Fibroblast of pulmonary artery (primary cell): ENCODE measurements around the gene USP11.

Experiments used
- DNase-seq: peaks from one replicate; pipeline ENCODE4 v3.0.0-alpha.2; 2010; ENCODE audit warnings: low read depth
- H3K4me3 ChIP-seq: replicated peaks from 2 replicates; pipeline ENCODE4 v1.5.1; 2011; ENCODE audit warnings: low read depth, mild to moderate bottlenecking, control low read depth, low read length, moderate library complexity
- CTCF ChIP-seq: IDR thresholded peaks from 2 replicates; pipeline ENCODE4 v1.5.1; 2011; ENCODE audit warnings: mild to moderate bottlenecking, control low read depth, low read length, inconsistent platforms; ENCODE audit errors: missing control alignments

USP11 gene

GRCh38 chrX:47210661-47211425, 22.0 kb upstream of the USP11 start:
- TF ChIP-seq CTCF, result no peak
- H3K4me3 ChIP-seq, result no peak overlapping the region
- no peak for DNase-seq

- TF ChIP-seq CTCF, result no peak
- no peak for DNase-seq
Observed at GRCh38 chrX:47212381-47213293, 20.2 kb upstream of the USP11 start.

GRCh38 chrX:47214435-47215077, 18.3 kb upstream of the USP11 start:
- no peak overlapping the region for H3K4me3 ChIP-seq
- no peak for DNase-seq
- TF ChIP-seq CTCF, result no peak

More at GRCh38 chrX:47212381-47213293, 20.2 kb upstream of the USP11 start:
- no peak overlapping the region for H3K4me3 ChIP-seq

GRCh38 chrX:47215291-47215900, 17.4 kb upstream of the USP11 start:
- no peak overlapping the region for H3K4me3 ChIP-seq
- no peak for DNase-seq
- TF ChIP-seq CTCF, result no peak

GRCh38 chrX:47216393-47216925, 16.4 kb upstream of the USP11 start:
- no peak for DNase-seq
- H3K4me3 ChIP-seq, result no peak overlapping the region
- TF ChIP-seq CTCF, result no peak

- peak; percentile 53 for DNase-seq
- TF ChIP-seq CTCF, result no peak
- H3K4me3 ChIP-seq, result peak overlapping the region; percentile 25
Observed at GRCh38 chrX:47217121-47217851, 15.5 kb upstream of the USP11 start.
